H1 (cell line): ENCODE measurements around the gene ZIC1. TPM values are rescaled to one million over a fixed set of nuclear protein-coding genes. Genes with fewer than 3 reads are reported as not detected.

ENCODE experiments used
- CTCF ChIA-PET: fragments of 300-600 bp; sonication (Branson Sonifier 250); formaldehyde crosslinking; loops from one replicate; lab custom pipeline; 2021; ENCODE audit not compliant: partially characterized antibody; lab: Charles Lee
- POLR2A ChIA-PET: fragments of 300-600 bp; sonication (Branson Sonifier 250); formaldehyde crosslinking; loops from one replicate; lab custom pipeline; 2021; ENCODE audit warnings: inconsistent platforms; ENCODE audit not compliant: partially characterized antibody; lab: Charles Lee
- DNase-seq, 2 experiments: peaks; one replicate each; pipeline versions ENCODE4 v3.0.0 to v3.0.0-alpha.2; 2010 to 2022; ENCODE audit warnings: low spot score in 2 of 2, low read depth in 1 of 2, mixed read lengths in 1 of 2
- FAIRE-seq: peaks from 2 replicates; lab custom pipeline; 2011; peaks lifted over from hg19 to GRCh38; lab: Jason Lieb, UNC
- H2AFZ ChIP-seq: 2 replicates; pipeline ENCODE4 v1.8.1; 2012; ENCODE audit warnings: low read length, inconsistent platforms
- H2AK5ac ChIP-seq: 2 replicates; pipeline ENCODE4 v1.6.1; 2013; ENCODE audit warnings: low read depth, low read length
- H2BK120ac ChIP-seq: replicated peaks from 2 replicates; pipeline ENCODE3; 2013; ENCODE audit warnings: low read depth, low read length, inconsistent platforms
- H2BK12ac ChIP-seq: 2 replicates; pipeline ENCODE4 v1.6.1; 2013; ENCODE audit warnings: low read depth, low read length
- H2BK15ac ChIP-seq: 2 replicates; pipeline ENCODE4 v1.6.1; 2013; ENCODE audit warnings: low read length
- H2BK20ac ChIP-seq: 2 replicates; pipeline ENCODE4 v1.6.1; 2013; ENCODE audit warnings: low read length
- H2BK5ac ChIP-seq: 2 replicates; pipeline ENCODE4 v1.6.1; 2013; ENCODE audit warnings: low read depth, low read length
- H3K14ac ChIP-seq: 2 replicates; pipeline ENCODE4 v1.6.1; 2013; ENCODE audit warnings: inconsistent platforms; ENCODE audit not compliant: insufficient read length
- H3K18ac ChIP-seq: 2 replicates; pipeline ENCODE4 v1.6.1; 2013; ENCODE audit warnings: low read length; ENCODE audit errors: extremely low read depth
- H3K23ac ChIP-seq: 2 replicates; pipeline ENCODE4 v1.6.1; 2013; ENCODE audit warnings: inconsistent platforms; ENCODE audit not compliant: insufficient read length
- H3K23me2 ChIP-seq: 2 replicates; pipeline ENCODE4 v1.6.1; 2013; ENCODE audit warnings: low read depth, low read length
- H3K27ac ChIP-seq: 2 replicates; pipeline ENCODE4 v1.6.1; 2011; ENCODE audit warnings: low read depth, low read length, inconsistent platforms
- H3K27me3 ChIP-seq, 4 experiments: replicated peaks in 1 of 4; 1 replicate in 1 of 4; 2 replicates in 3 of 4; pipeline versions ENCODE4 v1.6.1 to v1.8.1; 2011 to 2013; ENCODE audit warnings: low read length in 3 of 4, mild to moderate bottlenecking in 3 of 4, inconsistent platforms in 2 of 4, mixed read lengths in 2 of 4, moderate library complexity in 1 of 4; ENCODE audit not compliant: control insufficient read depth in 3 of 4, insufficient read depth in 3 of 4; ENCODE audit errors: extremely low read depth in 1 of 4
- H3K36me3 ChIP-seq, 4 experiments: 2 replicates each; pipeline versions ENCODE4 v1.6.1 to v1.8.1; 2011 to 2013; ENCODE audit warnings: mild to moderate bottlenecking in 4 of 4, low read length in 3 of 4, moderate library complexity in 2 of 4, control low read depth in 1 of 4, inconsistent platforms in 1 of 4; ENCODE audit not compliant: insufficient read depth in 4 of 4, control insufficient read depth in 2 of 4
- H3K4ac ChIP-seq: replicated peaks from 2 replicates; pipeline ENCODE3; 2013; ENCODE audit warnings: low read length, low read depth, mixed read lengths, inconsistent platforms; ENCODE audit not compliant: insufficient read length
- H3K4me1 ChIP-seq, 4 experiments: replicated peaks in 1 of 4; 1 replicate in 1 of 4; 2 replicates in 3 of 4; pipeline versions ENCODE4 v1.6.1 to v1.8.1; 2011 to 2013; ENCODE audit warnings: low read length in 3 of 4, inconsistent platforms in 2 of 4, mixed read lengths in 1 of 4; ENCODE audit not compliant: insufficient read depth in 4 of 4, control insufficient read depth in 3 of 4
- H3K4me2 ChIP-seq, 2 experiments: 2 replicates each; pipeline versions ENCODE4 v1.6.1 to v1.8.1; 2011 to 2013; ENCODE audit warnings: low read depth in 2 of 2, low read length in 2 of 2, control low read depth in 1 of 2, inconsistent platforms in 1 of 2, mild to moderate bottlenecking in 1 of 2; ENCODE audit not compliant: insufficient read depth in 1 of 2
- H3K4me3 ChIP-seq, 4 experiments: fragments of 200-600, 300-600 bp in 1 of 4; sonication (generic), shearing (Covaris generic), sonication (Bioruptor Twin) in 1 of 4; 2 replicates each; pipeline versions ENCODE4 v1.5.1 to v1.8.1; 2011 to 2016; ENCODE audit warnings: low read length in 4 of 4, low read depth in 3 of 4, control low read depth in 2 of 4, inconsistent platforms in 2 of 4, mild to moderate bottlenecking in 2 of 4, mixed read lengths in 1 of 4, moderate library complexity in 1 of 4; ENCODE audit not compliant: insufficient read depth in 2 of 4; ENCODE audit errors: extremely low read depth in 1 of 4
- H3K56ac ChIP-seq: replicated peaks from 2 replicates; pipeline ENCODE3; 2013; ENCODE audit warnings: low read depth, mild to moderate bottlenecking, mixed read lengths, low read length, inconsistent platforms; ENCODE audit not compliant: insufficient read length
- H3K79me1 ChIP-seq: 2 replicates; pipeline ENCODE4 v1.6.1; 2013; ENCODE audit warnings: low read depth, low read length, control low read depth
- H3K79me2 ChIP-seq, 2 experiments: 2 replicates each; pipeline versions ENCODE4 v1.6.1 to v1.8.1; 2012 to 2013; ENCODE audit warnings: low read length in 2 of 2, mild to moderate bottlenecking in 2 of 2, inconsistent platforms in 1 of 2; ENCODE audit not compliant: insufficient read depth in 2 of 2, control insufficient read depth in 1 of 2
- H3K9ac ChIP-seq, 4 experiments: replicated peaks in 1 of 4; 1 replicate in 1 of 4; 2 replicates in 3 of 4; pipeline versions ENCODE4 v1.6.1 to v1.8.1; 2011 to 2013; ENCODE audit warnings: low read depth in 3 of 4, low read length in 3 of 4, control low read depth in 2 of 4, mild to moderate bottlenecking in 2 of 4, moderate library complexity in 2 of 4, inconsistent platforms in 1 of 4; ENCODE audit errors: extremely low read depth in 1 of 4
- H3K9me3 ChIP-seq, 2 experiments: 2 replicates each; pipeline versions ENCODE4 v1.6.1 to v1.8.1; 2012 to 2013; ENCODE audit warnings: mild to moderate bottlenecking in 2 of 2, moderate library complexity in 2 of 2, control low read depth in 1 of 2, inconsistent platforms in 1 of 2, low read depth in 1 of 2, low read length in 1 of 2, mixed read lengths in 1 of 2; ENCODE audit not compliant: insufficient read depth in 2 of 2
- H4K20me1 ChIP-seq, 2 experiments: replicated peaks in 1 of 2; 2 replicates each; pipeline versions ENCODE3 to v1.8.1; 2011 to 2013; ENCODE audit warnings: inconsistent platforms in 2 of 2, low read length in 2 of 2, mild to moderate bottlenecking in 1 of 2; ENCODE audit not compliant: insufficient read depth in 2 of 2, control insufficient read depth in 1 of 2
- H4K5ac ChIP-seq: 2 replicates; pipeline ENCODE4 v1.6.1; 2013; ENCODE audit warnings: low read length, low read depth, mixed read lengths, inconsistent platforms; ENCODE audit not compliant: insufficient read length
- H4K8ac ChIP-seq: 2 replicates; pipeline ENCODE4 v1.8.0; 2013; ENCODE audit warnings: mild to moderate bottlenecking, moderate library complexity, low read length, inconsistent platforms; ENCODE audit not compliant: insufficient read depth; ENCODE audit errors: extremely low read depth
- H4K91ac ChIP-seq: replicated peaks from 2 replicates; pipeline ENCODE3; 2013; ENCODE audit warnings: low read length, mixed read lengths, inconsistent platforms; ENCODE audit not compliant: insufficient read length
- BCL11A ChIP-seq, 2 experiments: IDR thresholded peaks; one replicate each; pipeline ENCODE4 v1.6.1; 2011; ENCODE audit warnings: low read depth in 2 of 2, low read length in 2 of 2, mild to moderate bottlenecking in 2 of 2
- BRCA1 ChIP-seq: IDR thresholded peaks from 2 replicates; pipeline ENCODE4 v1.6.1; 2012; ENCODE audit warnings: low read depth, low read length, improper control_type of control experiment
- EGR1 ChIP-seq: IDR thresholded peaks from 2 replicates; pipeline ENCODE4 v1.6.1; 2011; ENCODE audit warnings: low read depth, low read length, borderline replicate concordance
- EZH2 ChIP-seq: fragments of 200-600 bp; sonication (generic); IDR thresholded peaks from 2 replicates; pipeline ENCODE4 v1.7.1; 2012; ENCODE audit warnings: low read depth, mild to moderate bottlenecking, moderate library complexity, low read length, inconsistent platforms; ENCODE audit not compliant: severe bottlenecking
- HDAC2 ChIP-seq, 2 experiments: fragments of 300-600 bp in 1 of 2; sonication (generic) in 1 of 2; IDR thresholded peaks; 2 replicates each; pipeline ENCODE4 v1.6.1; 2011 to 2012; ENCODE audit warnings: low read depth in 2 of 2, low read length in 2 of 2, mild to moderate bottlenecking in 2 of 2, moderate library complexity in 2 of 2, borderline replicate concordance in 1 of 2, inconsistent platforms in 1 of 2
- NRF1 ChIP-seq: IDR thresholded peaks from 2 replicates; pipeline ENCODE4 v1.6.1; 2011; ENCODE audit warnings: mild to moderate bottlenecking, low read depth, low read length, improper control_type of control experiment
- RBBP5 ChIP-seq: IDR thresholded peaks from 2 replicates; pipeline ENCODE4 v1.7.1; 2012; ENCODE audit warnings: low read depth, mild to moderate bottlenecking, inconsistent platforms, low read length, moderate library complexity, borderline replicate concordance
- TAF1 ChIP-seq: IDR thresholded peaks from 2 replicates; pipeline ENCODE4 v1.6.1; 2011; ENCODE audit warnings: mild to moderate bottlenecking, low read depth, low read length
- TAF7 ChIP-seq: optimal IDR thresholded peaks from 2 replicates; pipeline ENCODE3; 2011; ENCODE audit warnings: low read depth, mild to moderate bottlenecking, inconsistent platforms, low read length, moderate library complexity, borderline replicate concordance
- TEAD4 ChIP-seq: IDR thresholded peaks from 2 replicates; pipeline ENCODE4 v1.6.1; 2012; ENCODE audit warnings: low read depth, low read length, inconsistent platforms, mixed read lengths
- WGBS, 2 experiments: shearing (Covaris generic) in 1 of 2; methylation state at CpG; one replicate each; pipeline versions ENCODE4 v1.1.6 to v1.1.7; 2013 to 2015; ENCODE audit warnings: low lambda C conversion rate in 2 of 2, mixed read lengths in 2 of 2, inconsistent platforms in 1 of 2, low coverage in 1 of 2, missing lambda C conversion rate in 1 of 2; ENCODE audit not compliant: insufficient replicate concordance in 2 of 2, insufficient coverage in 1 of 2, insufficient read length in 1 of 2; ENCODE audit errors: extremely low coverage in 1 of 2, missing lambda C conversion rate in 1 of 2; 5-methylcytosine and 5-hydroxymethylcytosine counted together
- polyA plus RNA-seq, 7 experiments: library from polyadenylated mRNA; depleted of rRNA in 3 of 7; stranded (reverse) in 5 of 7; unstranded in 2 of 7; fragments of >200 nt in 5 of 7; fragments of 200-250 nt in 2 of 7; gene quantifications; 1 replicate in 5 of 7; 2 replicates in 1 of 7; 4 replicates in 1 of 7; pipeline versions ENCODE4 v1.2.1 to v1.2.3, GENCODE V29; 2011 to 2013; ENCODE audit warnings: missing spikeins in 2 of 7, mixed read lengths in 2 of 7
- total RNA-seq: library from RNA; stranded (reverse); fragmentation: NEBNext Ultra II Directional; extraction: Animal tissue kit (Norgen Biotek cat#: 25700); gene quantifications from 2 replicates; pipeline ENCODE4 v1.2.1, GENCODE V29; 2021
- TF ChIP-seq, protein P1 (sequence below), 3 experiments: IDR thresholded peaks; 1 replicate in 2 of 3; 2 replicates in 1 of 3; pipeline versions ENCODE4 v1.5.1 to v1.6.1; 2011; ENCODE audit warnings: low read length in 3 of 3, mild to moderate bottlenecking in 3 of 3, inconsistent platforms in 2 of 3, low read depth in 1 of 3, moderate library complexity in 1 of 3; ENCODE audit not compliant: insufficient read depth in 1 of 3; ENCODE audit errors: control extremely low read depth in 1 of 3

ZIC1 gene
- total and polyA plus RNA-seq, 2 of the 8 experiments (the other 6 are each of a cell fraction or from before 2014, with no cell fraction given): 0.80 to 2.2 TPM

GRCh38 chr3:147427746-147428145, 18.6 kb downstream of the ZIC1 start:
- no peak overlapping the region for H2BK20ac ChIP-seq
- no peak overlapping the region for H2BK12ac ChIP-seq
- no peaks in the 10 kb centered on the region for H3K9me3 ChIP-seq
- no peak overlapping the region for H3K9ac ChIP-seq
- no peak overlapping the region for H4K8ac ChIP-seq
- H3K79me2 ChIP-seq: no peaks in the 10 kb centered on the region
- peaks cover 0 to 12% (median 2%) of the 10 kb centered on the region in 4 experiments; a peak in 5 of 7 replicates for H3K4me1 ChIP-seq
- no peak overlapping the region for H3K27ac ChIP-seq
- H3K4me2 ChIP-seq: no peak overlapping the region
- no peak overlapping the region for H2BK15ac ChIP-seq
- no peak overlapping the region for H2BK120ac ChIP-seq
- no peak overlapping the region for H4K5ac ChIP-seq
- no peak overlapping the region for H3K56ac ChIP-seq
- no peak overlapping the region for H3K4ac ChIP-seq
- DNase-seq: no peak
- 91% methylated on average over 3 of the region's 3 CpGs; no CpG with 5 or more reads in 1 of the 2 experiments for WGBS, 2 experiments
- H3K27me3 ChIP-seq: peaks cover 24 to 39% (median 28%) of the 10 kb centered on the region in 4 experiments; a peak in 6 of 7 replicates
- no peaks in the 10 kb centered on the region for H3K79me1 ChIP-seq
- no peak overlapping the region for H3K4me3 ChIP-seq
- no peak for FAIRE-seq
- no peak overlapping the region for H2AFZ ChIP-seq
- no peaks in the 10 kb centered on the region for H3K36me3 ChIP-seq
- H3K23me2 ChIP-seq: no peaks in the 10 kb centered on the region; the same call in 1 of the 2 replicates
- no peak overlapping the region for H2BK5ac ChIP-seq
- H4K91ac ChIP-seq: no peak overlapping the region
- no peak overlapping the region for H3K23ac ChIP-seq
- CTCF ChIA-PET: interaction anchor here (0.6 to 1.3 kb wide), 6 partner anchors 11 to 460 kb away, joined by 3 to 4 read pairs (median 3); no protein-coding TSS in a partner anchor
- peaks cover 0 to 3% of the 10 kb centered on the region in 2 experiments for H4K20me1 ChIP-seq
- no peak overlapping the region for H2AK5ac ChIP-seq
- POLR2A ChIA-PET: no interaction called here
- H3K14ac ChIP-seq: no peak overlapping the region
- no peak overlapping the region for H3K18ac ChIP-seq
- no peak for TF ChIP-seq BRCA1
- TF ChIP-seq TEAD4: no peak
- TF ChIP-seq, protein P1, sequence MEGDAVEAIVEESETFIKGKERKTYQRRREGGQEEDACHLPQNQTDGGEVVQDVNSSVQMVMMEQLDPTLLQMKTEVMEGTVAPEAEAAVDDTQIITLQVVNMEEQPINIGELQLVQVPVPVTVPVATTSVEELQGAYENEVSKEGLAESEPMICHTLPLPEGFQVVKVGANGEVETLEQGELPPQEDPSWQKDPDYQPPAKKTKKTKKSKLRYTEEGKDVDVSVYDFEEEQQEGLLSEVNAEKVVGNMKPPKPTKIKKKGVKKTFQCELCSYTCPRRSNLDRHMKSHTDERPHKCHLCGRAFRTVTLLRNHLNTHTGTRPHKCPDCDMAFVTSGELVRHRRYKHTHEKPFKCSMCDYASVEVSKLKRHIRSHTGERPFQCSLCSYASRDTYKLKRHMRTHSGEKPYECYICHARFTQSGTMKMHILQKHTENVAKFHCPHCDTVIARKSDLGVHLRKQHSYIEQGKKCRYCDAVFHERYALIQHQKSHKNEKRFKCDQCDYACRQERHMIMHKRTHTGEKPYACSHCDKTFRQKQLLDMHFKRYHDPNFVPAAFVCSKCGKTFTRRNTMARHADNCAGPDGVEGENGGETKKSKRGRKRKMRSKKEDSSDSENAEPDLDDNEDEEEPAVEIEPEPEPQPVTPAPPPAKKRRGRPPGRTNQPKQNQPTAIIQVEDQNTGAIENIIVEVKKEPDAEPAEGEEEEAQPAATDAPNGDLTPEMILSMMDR (IDR thresholded peaks at IDR 0.05; ENCODE audit: control extremely low read depth in 1 of 3, insufficient read depth in 1 of 3, low read depth in 1 of 3, low read length in 3 of 3): no peak
- no peak for TF ChIP-seq BCL11A (IDR thresholded peaks at IDR 0.05; ENCODE audit: low read depth in 2 of 2, low read length in 2 of 2)
- TF ChIP-seq TAF1: no peak
- TF ChIP-seq TAF7: no peak
- TF ChIP-seq RBBP5: no peak
- TF ChIP-seq NRF1: no peak
- TF ChIP-seq HDAC2 (IDR thresholded peaks at IDR 0.05; ENCODE audit: borderline replicate concordance in 1 of 2, low read depth in 2 of 2, low read length in 2 of 2): no peak
- no peak for TF ChIP-seq EGR1
- TF ChIP-seq EZH2: no peak
